OCI-LY1 (cell line): ENCODE data around the gene CPEB2.

ENCODE experiments used
- EZH2 ChIP-seq: fragments of 200-600 bp; sonication (generic), shearing (Covaris generic); IDR thresholded peaks from 2 replicates; pipeline ENCODE4 v1.8.0; 2017; ENCODE audit warnings: borderline replicate concordance, mixed run types, mild to moderate bottlenecking, antibody characterized with exemption, low read length, moderate library complexity, mixed read lengths
- TF ChIP-seq, protein P1 (sequence below): fragments of 200-600 bp; sonication (generic), shearing (Covaris generic); IDR thresholded peaks from 2 replicates; pipeline ENCODE4 v1.5.1; 2017; ENCODE audit warnings: mild to moderate bottlenecking, antibody characterized with exemption, low read length, moderate library complexity, mixed read lengths

DNA sequence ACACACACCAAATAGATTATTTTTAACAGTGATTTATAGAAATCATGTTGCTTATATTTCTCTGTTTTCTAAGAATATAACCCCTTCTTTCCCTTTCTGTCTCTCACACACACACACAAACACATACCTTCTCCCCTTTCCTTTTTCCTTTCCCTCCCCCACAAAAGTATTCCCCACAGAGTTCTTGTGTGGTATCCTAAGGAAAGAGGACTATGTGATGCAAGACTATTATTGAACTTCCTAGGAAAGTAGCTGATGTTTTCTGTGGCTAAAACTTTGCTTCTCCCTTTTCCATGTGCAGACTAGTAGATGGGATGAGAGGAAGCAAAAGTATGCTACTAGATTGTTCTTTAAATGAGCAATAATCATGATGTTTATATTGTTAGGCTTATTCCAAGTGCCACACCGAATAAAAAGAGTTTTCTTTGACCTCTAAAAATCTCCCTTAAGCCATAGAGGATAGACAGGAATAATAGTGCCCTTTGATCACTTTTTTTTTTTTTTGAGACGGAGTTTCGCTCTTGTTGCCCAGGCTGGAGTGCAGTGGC is 38.7 kb downstream of the CPEB2 start:
- TF ChIP-seq, protein P1, sequence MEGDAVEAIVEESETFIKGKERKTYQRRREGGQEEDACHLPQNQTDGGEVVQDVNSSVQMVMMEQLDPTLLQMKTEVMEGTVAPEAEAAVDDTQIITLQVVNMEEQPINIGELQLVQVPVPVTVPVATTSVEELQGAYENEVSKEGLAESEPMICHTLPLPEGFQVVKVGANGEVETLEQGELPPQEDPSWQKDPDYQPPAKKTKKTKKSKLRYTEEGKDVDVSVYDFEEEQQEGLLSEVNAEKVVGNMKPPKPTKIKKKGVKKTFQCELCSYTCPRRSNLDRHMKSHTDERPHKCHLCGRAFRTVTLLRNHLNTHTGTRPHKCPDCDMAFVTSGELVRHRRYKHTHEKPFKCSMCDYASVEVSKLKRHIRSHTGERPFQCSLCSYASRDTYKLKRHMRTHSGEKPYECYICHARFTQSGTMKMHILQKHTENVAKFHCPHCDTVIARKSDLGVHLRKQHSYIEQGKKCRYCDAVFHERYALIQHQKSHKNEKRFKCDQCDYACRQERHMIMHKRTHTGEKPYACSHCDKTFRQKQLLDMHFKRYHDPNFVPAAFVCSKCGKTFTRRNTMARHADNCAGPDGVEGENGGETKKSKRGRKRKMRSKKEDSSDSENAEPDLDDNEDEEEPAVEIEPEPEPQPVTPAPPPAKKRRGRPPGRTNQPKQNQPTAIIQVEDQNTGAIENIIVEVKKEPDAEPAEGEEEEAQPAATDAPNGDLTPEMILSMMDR, result no peak
- no peak for TF ChIP-seq EZH2
